Keratinocyte (primary cell): ENCODE measurements around the gene HOXD11. TPM values are rescaled to one million over a fixed set of nuclear protein-coding genes. Genes with fewer than 3 reads are reported as not detected.

Source experiments
- DNase-seq: peaks from one replicate; pipeline ENCODE4 v3.0.0-alpha.2; 2011; ENCODE audit warnings: low read depth, missing footprints, low spot score
- FAIRE-seq: peaks from 2 replicates; lab custom pipeline; 2011; peaks lifted over from hg19 to GRCh38; lab: Jason Lieb, UNC
- H2AFZ ChIP-seq: 2 replicates; pipeline ENCODE4 v1.6.0; 2012; ENCODE audit warnings: low read length, control low read depth, inconsistent platforms; ENCODE audit not compliant: control insufficient read depth
- H3K27ac ChIP-seq: 2 replicates; pipeline ENCODE4 v1.5.1; 2011; ENCODE audit warnings: low read length; ENCODE audit not compliant: control insufficient read depth, insufficient read depth
- H3K27me3 ChIP-seq: 3 replicates; pipeline ENCODE4 v1.6.0; 2011; ENCODE audit warnings: low read length; ENCODE audit not compliant: control insufficient read depth, insufficient read depth; ENCODE audit errors: extremely low read depth
- H3K36me3 ChIP-seq, 2 experiments: 2 replicates in 1 of 2; 3 replicates in 1 of 2; pipeline ENCODE4 v1.5.1; 2011; ENCODE audit warnings: low read length in 2 of 2, mild to moderate bottlenecking in 1 of 2; ENCODE audit not compliant: control insufficient read depth in 2 of 2, insufficient read depth in 2 of 2; ENCODE audit errors: extremely low read depth in 1 of 2
- H3K4me1 ChIP-seq: 3 replicates; pipeline ENCODE4 v1.5.1; 2011; ENCODE audit warnings: low read length; ENCODE audit not compliant: control insufficient read depth, insufficient read depth; ENCODE audit errors: extremely low read depth
- H3K4me2 ChIP-seq: 3 replicates; pipeline ENCODE4 v1.6.0; 2011; ENCODE audit warnings: low read depth, low read length; ENCODE audit not compliant: control insufficient read depth, insufficient read depth; ENCODE audit errors: extremely low read depth
- H3K4me3 ChIP-seq, 3 experiments: fragments of 200-600 bp in 1 of 3; sonication (generic) in 1 of 3; 2 replicates in 2 of 3; 3 replicates in 1 of 3; pipeline ENCODE4 v1.5.1; 2011 to 2016; ENCODE audit warnings: low read length in 3 of 3, mild to moderate bottlenecking in 3 of 3, control low read depth in 2 of 3, inconsistent platforms in 1 of 3, low read depth in 1 of 3, mixed read lengths in 1 of 3, mixed run types in 1 of 3, moderate library complexity in 1 of 3; ENCODE audit not compliant: control insufficient read depth in 2 of 3, insufficient read depth in 2 of 3; ENCODE audit errors: extremely low read depth in 1 of 3
- H3K79me2 ChIP-seq: 2 replicates; pipeline ENCODE4 v1.6.0; 2012; ENCODE audit warnings: low read length; ENCODE audit not compliant: control insufficient read depth, insufficient read depth
- H3K9ac ChIP-seq: 3 replicates; pipeline ENCODE4 v1.6.0; 2011; ENCODE audit warnings: low read length; ENCODE audit not compliant: control insufficient read depth, insufficient read depth; ENCODE audit errors: extremely low read depth
- H3K9me1 ChIP-seq: 3 replicates; pipeline ENCODE4 v1.6.0; 2011; ENCODE audit warnings: low read length; ENCODE audit not compliant: control insufficient read depth, insufficient read depth; ENCODE audit errors: extremely low read depth
- H3K9me3 ChIP-seq: 2 replicates; pipeline ENCODE4 v1.5.1; 2012; ENCODE audit warnings: low read depth, low read length; ENCODE audit not compliant: control insufficient read depth
- H4K20me1 ChIP-seq: 3 replicates; pipeline ENCODE4 v1.6.0; 2011; ENCODE audit warnings: low read length; ENCODE audit not compliant: control insufficient read depth, insufficient read depth; ENCODE audit errors: extremely low read depth
- EZH2 ChIP-seq: IDR thresholded peaks from one replicate; pipeline ENCODE4 v1.6.1; 2012; ENCODE audit warnings: inconsistent platforms, mild to moderate bottlenecking, low read length, moderate library complexity
- dilution Hi-C: fragments of 300-500 bp; cut with MboI; formaldehyde crosslinking; loops from one replicate; pipeline ENCODE4 v1.7.0; 2020; ENCODE audit warnings: low sequenced_read_pairs; ENCODE audit not compliant: extremely low pct_ligation_motif_present
- polyA minus RNA-seq, 3 experiments: library from RNA; depleted of rRNA, polyadenylated mRNA; stranded (reverse); fragments of >200 nt; gene quantifications; 1 replicate in 1 of 3; 2 replicates in 1 of 3; 3 replicates in 1 of 3; pipeline ENCODE4 v1.2.3, GENCODE V29; 2011
- polyA plus RNA-seq, 5 experiments: library from polyadenylated mRNA; depleted of rRNA in 3 of 5; stranded (reverse) in 3 of 5; stranded (forward) in 1 of 5; unstranded in 1 of 5; fragments of >200 nt; gene quantifications; 1 replicate in 1 of 5; 2 replicates in 3 of 5; 3 replicates in 1 of 5; pipeline versions ENCODE4 v1.2.1 to v1.2.3, GENCODE V29; 2011 to 2012; ENCODE audit warnings: missing spikeins in 2 of 5, low read depth in 1 of 5, low replicate concordance in 1 of 5
- TF ChIP-seq, protein P1 (sequence below), 3 experiments: IDR thresholded peaks in 1 of 3; conservative IDR thresholded peaks in 1 of 3; optimal IDR thresholded peaks in 1 of 3; 2 replicates in 2 of 3; 3 replicates in 1 of 3; pipeline versions ENCODE3 to v1.5.1; 2011; ENCODE audit warnings: low read length in 3 of 3, mild to moderate bottlenecking in 3 of 3, moderate library complexity in 2 of 3, control low read depth in 1 of 3, inconsistent platforms in 1 of 3; ENCODE audit not compliant: insufficient read depth in 2 of 3; ENCODE audit errors: extremely low read depth in 1 of 3

Gene HOXD11
- polyA plus RNA-seq, result 0.08 TPM in 1 of 3 replicates, not detected in the others
- not detected for polyA plus RNA-seq (2011; ENCODE audit: low read depth)
- not detected in 2 replicates for polyA plus RNA-seq (2011; cell fraction: cytosol; rRNA removed)
- not detected in 2 replicates for polyA plus RNA-seq (2011; cell fraction: nucleus; rRNA removed)
- 0.11 TPM in 1 of 2 replicates, not detected in the other for polyA plus RNA-seq (2012; ENCODE audit: low replicate concordance)
- polyA minus RNA-seq, result not detected in 3 replicates
- not detected for polyA minus RNA-seq (2011; cell fraction: cytosol; rRNA and poly(A)+ RNA removed)
- polyA minus RNA-seq (2011; cell fraction: nucleus; rRNA and poly(A)+ RNA removed), result not detected in 2 replicates

DNA sequence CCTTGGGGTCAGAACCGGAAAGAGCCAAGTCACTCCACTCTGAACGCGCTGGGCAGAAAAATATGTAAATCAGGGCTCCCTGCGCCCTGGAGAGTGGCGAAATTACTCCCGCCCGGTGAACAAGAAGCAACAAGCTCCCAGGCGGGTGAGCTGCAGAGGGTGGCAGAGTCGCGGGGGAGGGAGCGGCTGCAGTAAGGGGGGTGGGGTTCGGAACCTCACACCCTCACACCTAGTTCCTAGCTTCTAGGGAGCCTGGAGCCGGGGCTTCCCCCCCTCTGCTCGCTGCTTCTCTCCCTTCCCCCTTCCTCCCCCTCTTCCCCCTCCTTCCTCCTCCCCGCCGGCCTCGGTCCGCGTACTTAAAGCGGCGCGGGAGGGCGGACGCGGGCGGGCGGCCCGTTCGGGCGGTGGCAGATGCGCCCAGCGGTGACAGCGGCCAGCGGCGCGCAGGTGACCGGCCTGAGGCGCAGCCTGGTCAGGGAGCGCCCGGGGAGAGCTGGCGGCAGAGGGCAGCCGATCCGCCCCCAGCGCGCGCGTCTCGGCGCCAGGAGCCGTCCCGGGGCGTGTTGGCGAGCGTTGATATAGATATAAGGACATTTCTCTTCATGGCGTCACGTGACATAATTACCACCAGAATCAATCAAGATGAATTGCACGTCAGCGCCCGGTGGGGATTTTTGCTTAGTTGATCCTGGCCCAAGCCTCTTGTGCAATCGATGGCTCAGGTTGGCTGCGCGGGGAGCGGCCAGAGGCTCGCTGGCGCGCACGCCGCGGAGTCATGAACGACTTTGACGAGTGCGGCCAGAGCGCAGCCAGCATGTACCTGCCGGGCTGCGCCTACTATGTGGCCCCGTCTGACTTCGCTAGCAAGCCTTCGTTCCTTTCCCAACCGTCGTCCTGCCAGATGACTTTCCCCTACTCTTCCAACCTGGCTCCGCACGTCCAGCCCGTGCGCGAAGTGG is at the start of gene HOXD11:
HOXD11 (plus strand) TSS at position 700 of the 959 bp plus-strand sequence; CDS start at position 776, 76 bp downstream.
- Histone ChIP-seq H4K20me1 (peaks cover 2% of the 10 kb centered on the region), H2AFZ (no peak within 1 kb of the TSS), H3K4me3 (peak within 1 kb of the TSS; percentile 14 to 48 (median 43)), H3K27ac (no peak within 1 kb of the TSS), H3K27me3 (peaks cover 94% of the 10 kb centered on the region), H3K9ac (no peak within 1 kb of the TSS), H3K79me2 (no peaks in the 10 kb centered on the region), H3K9me1 (no peaks in the 10 kb centered on the region), H3K36me3 (no peaks in the 10 kb centered on the region), H3K4me1 (peaks cover 5% of the 10 kb centered on the region), H3K4me2 (peak within 1 kb of the TSS; percentile 56), H3K9me3 (no peaks in the 10 kb centered on the region)
- DNase-seq, result no peak
- dilution Hi-C loops, result no loop called here
- TF ChIP-seq, protein P1, sequence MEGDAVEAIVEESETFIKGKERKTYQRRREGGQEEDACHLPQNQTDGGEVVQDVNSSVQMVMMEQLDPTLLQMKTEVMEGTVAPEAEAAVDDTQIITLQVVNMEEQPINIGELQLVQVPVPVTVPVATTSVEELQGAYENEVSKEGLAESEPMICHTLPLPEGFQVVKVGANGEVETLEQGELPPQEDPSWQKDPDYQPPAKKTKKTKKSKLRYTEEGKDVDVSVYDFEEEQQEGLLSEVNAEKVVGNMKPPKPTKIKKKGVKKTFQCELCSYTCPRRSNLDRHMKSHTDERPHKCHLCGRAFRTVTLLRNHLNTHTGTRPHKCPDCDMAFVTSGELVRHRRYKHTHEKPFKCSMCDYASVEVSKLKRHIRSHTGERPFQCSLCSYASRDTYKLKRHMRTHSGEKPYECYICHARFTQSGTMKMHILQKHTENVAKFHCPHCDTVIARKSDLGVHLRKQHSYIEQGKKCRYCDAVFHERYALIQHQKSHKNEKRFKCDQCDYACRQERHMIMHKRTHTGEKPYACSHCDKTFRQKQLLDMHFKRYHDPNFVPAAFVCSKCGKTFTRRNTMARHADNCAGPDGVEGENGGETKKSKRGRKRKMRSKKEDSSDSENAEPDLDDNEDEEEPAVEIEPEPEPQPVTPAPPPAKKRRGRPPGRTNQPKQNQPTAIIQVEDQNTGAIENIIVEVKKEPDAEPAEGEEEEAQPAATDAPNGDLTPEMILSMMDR (optimal IDR thresholded peaks at IDR 0.05 in 1 of 3, IDR thresholded peaks at IDR 0.05 in 1 of 3, conservative IDR thresholded peaks at IDR 0.05 in 1 of 3; ENCODE audit: extremely low read depth in 1 of 3, insufficient read depth in 2 of 3, low read length in 3 of 3), result no peak
- peak; percentile 98 for TF ChIP-seq EZH2
- FAIRE-seq, result no peak

DNA sequence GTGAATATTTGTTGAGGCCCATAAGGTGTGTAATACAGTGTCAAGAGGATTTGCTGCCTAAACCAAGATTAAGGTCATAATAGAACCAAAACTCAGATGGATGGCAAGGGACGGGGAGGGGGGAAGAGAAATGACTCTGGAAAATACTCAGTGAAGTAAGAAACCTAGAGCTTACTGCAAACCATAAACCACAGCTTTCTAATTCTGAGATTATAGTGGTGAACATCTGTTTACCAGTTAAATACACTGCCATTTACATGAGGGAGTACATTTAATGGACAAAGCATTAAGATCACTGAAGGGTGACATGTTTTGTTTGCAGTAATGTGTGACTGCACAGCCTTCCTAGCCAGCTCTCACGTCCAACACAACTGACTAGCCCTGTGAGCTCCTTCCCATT is 43.1 kb upstream of the HOXD11 start:
- no peaks in the 10 kb centered on the region for H3K9me3 ChIP-seq
- no peak overlapping the region for H2AFZ ChIP-seq
- peaks cover 2% of the 10 kb centered on the region for H4K20me1 ChIP-seq
- peaks cover 42% of the 10 kb centered on the region for H3K27me3 ChIP-seq
- no peaks in the 10 kb centered on the region for H3K36me3 ChIP-seq
- H3K9me1 ChIP-seq, result no peaks in the 10 kb centered on the region
- no peak overlapping the region for H3K4me3 ChIP-seq
- DNase-seq (no peak), FAIRE-seq (no peak)
- no peak overlapping the region for H3K9ac ChIP-seq
- dilution Hi-C loops, result no loop called here
- no peaks in the 10 kb centered on the region for H3K4me1 ChIP-seq
- H3K4me2 ChIP-seq, result no peak overlapping the region
- H3K79me2 ChIP-seq, result no peaks in the 10 kb centered on the region
- no peak overlapping the region for H3K27ac ChIP-seq
- TF ChIP-seq, protein P1 (optimal IDR thresholded peaks at IDR 0.05 in 1 of 3, IDR thresholded peaks at IDR 0.05 in 1 of 3, conservative IDR thresholded peaks at IDR 0.05 in 1 of 3; ENCODE audit: extremely low read depth in 1 of 3, insufficient read depth in 2 of 3, low read length in 3 of 3), result no peak
- TF ChIP-seq EZH2, result no peak
